H1 (cell line): Measurements from ENCODE around the gene LRRC74A. TPM values are rescaled to one million over a fixed set of nuclear protein-coding genes. Genes with fewer than 3 reads are reported as not detected.

Experiments
- BRCA1 ChIP-seq: IDR thresholded peaks from 2 replicates; pipeline ENCODE4 v1.6.1; 2012; ENCODE audit warnings: low read depth, low read length, improper control_type of control experiment
- RBBP5 ChIP-seq: IDR thresholded peaks from 2 replicates; pipeline ENCODE4 v1.7.1; 2012; ENCODE audit warnings: low read depth, mild to moderate bottlenecking, inconsistent platforms, low read length, moderate library complexity, borderline replicate concordance
- TAF1 ChIP-seq: IDR thresholded peaks from 2 replicates; pipeline ENCODE4 v1.6.1; 2011; ENCODE audit warnings: mild to moderate bottlenecking, low read depth, low read length
- TAF7 ChIP-seq: optimal IDR thresholded peaks from 2 replicates; pipeline ENCODE3; 2011; ENCODE audit warnings: low read depth, mild to moderate bottlenecking, inconsistent platforms, low read length, moderate library complexity, borderline replicate concordance
- polyA plus RNA-seq, 7 experiments: library from polyadenylated mRNA; depleted of rRNA in 3 of 7; stranded (reverse) in 5 of 7; unstranded in 2 of 7; fragments of >200 nt in 5 of 7; fragments of 200-250 nt in 2 of 7; gene quantifications; 1 replicate in 5 of 7; 2 replicates in 1 of 7; 4 replicates in 1 of 7; pipeline versions ENCODE4 v1.2.1 to v1.2.3, GENCODE V29; 2011 to 2013; ENCODE audit warnings: missing spikeins in 2 of 7, mixed read lengths in 2 of 7
- total RNA-seq: library from RNA; stranded (reverse); fragmentation: NEBNext Ultra II Directional; extraction: Animal tissue kit (Norgen Biotek cat#: 25700); gene quantifications from 2 replicates; pipeline ENCODE4 v1.2.1, GENCODE V29; 2021

Gene LRRC74A
- total and polyA plus RNA-seq, 2 of the 8 experiments (the other 6 are each of a cell fraction or from before 2014, with no cell fraction given): not detected

- TF ChIP-seq TAF7: no peak
- no peak for TF ChIP-seq BRCA1
- no peak for TF ChIP-seq TAF1
- TF ChIP-seq RBBP5: no peak
- TF ChIP-seq, all 59 proteins: peak for 0
Observed at GRCh38 chr14:76918256-76918781, 92.1 kb downstream of the LRRC74A start (continued).
